Endothelial cell (in vitro differentiated cells): ENCODE data around the gene SAMD9. TPM values are rescaled to one million over a fixed set of nuclear protein-coding genes. Genes with fewer than 3 reads are reported as not detected.

Experiments used
- DNase-seq: peaks from one replicate; pipeline ENCODE4 v3.0.0; 2021; ENCODE audit warnings: low spot score
- H3K27ac Mint-ChIP-seq: one replicate; pipeline ENCODE4 v1.8.0; 2021; ENCODE audit warnings: mixed read lengths, inconsistent platforms; ENCODE audit not compliant: unreplicated experiment
- H3K27me3 Mint-ChIP-seq: one replicate; pipeline ENCODE4 v1.8.0; 2021; ENCODE audit warnings: mild to moderate bottlenecking, moderate library complexity, mixed read lengths, inconsistent platforms; ENCODE audit not compliant: unreplicated experiment
- H3K36me3 Mint-ChIP-seq: one replicate; pipeline ENCODE4 v1.8.0; 2021; ENCODE audit warnings: mild to moderate bottlenecking, low read depth, mixed read lengths, inconsistent platforms; ENCODE audit not compliant: unreplicated experiment
- H3K4me1 Mint-ChIP-seq: one replicate; pipeline ENCODE4 v1.8.0; 2021; ENCODE audit warnings: mild to moderate bottlenecking, mixed read lengths, inconsistent platforms; ENCODE audit not compliant: unreplicated experiment
- H3K4me3 Mint-ChIP-seq: one replicate; pipeline ENCODE4 v1.8.0; 2021; ENCODE audit warnings: mild to moderate bottlenecking, mixed read lengths, inconsistent platforms; ENCODE audit not compliant: unreplicated experiment
- H3K9me3 Mint-ChIP-seq: one replicate; pipeline ENCODE4 v1.8.0; 2021; ENCODE audit warnings: mixed read lengths, inconsistent platforms; ENCODE audit not compliant: unreplicated experiment
- CTCF ChIP-seq: fragments of 200-600 bp; sonication (generic); IDR thresholded peaks from one replicate; pipeline ENCODE4 v1.5.0; 2021; ENCODE audit warnings: antibody characterized with exemption; ENCODE audit not compliant: unreplicated experiment
- total RNA-seq: library from RNA; stranded (reverse); fragmentation: NEBNext Ultra II Directional; extraction: Animal tissue kit (Norgen Biotek cat#: 25700); gene quantifications from one replicate; pipeline ENCODE4 v1.2.1, GENCODE V29; 2021; ENCODE audit not compliant: unreplicated experiment

SAMD9 gene
- total RNA-seq, 1 donor from 2014 or later: 0.56 TPM

- no peaks in the 10 kb centered on the region for H3K9me3 Mint-ChIP-seq
- no peak overlapping the region for H3K27ac Mint-ChIP-seq
- H3K36me3 Mint-ChIP-seq: no peaks in the 10 kb centered on the region
- no peak for TF ChIP-seq CTCF
- no peak overlapping the region for H3K4me3 Mint-ChIP-seq
- no peaks in the 10 kb centered on the region for H3K4me1 Mint-ChIP-seq
- peaks cover 2% of the 10 kb centered on the region for H3K27me3 Mint-ChIP-seq
- DNase-seq: no peak
Measured at GRCh38 chr7:93159490-93159889, 41.7 kb upstream of the SAMD9 start.

GRCh38 chr7:93156884-93157283 lies 39.1 kb upstream of the SAMD9 start:
- no peak overlapping the region for H3K27ac Mint-ChIP-seq

GRCh38 chr7:93150200-93150835 lies 32.5 kb upstream of the SAMD9 start:
- no peak for TF ChIP-seq CTCF
- Mint-ChIP-seq H3K36me3 (no peaks in the 10 kb centered on the region), H3K27ac (no peak overlapping the region), H3K4me1 (peaks cover 9% of the 10 kb centered on the region), H3K4me3 (no peak overlapping the region), H3K9me3 (no peaks in the 10 kb centered on the region), H3K27me3 (no peaks in the 10 kb centered on the region)
- no peak for DNase-seq

More at GRCh38 chr7:93156884-93157283, 39.1 kb upstream of the SAMD9 start:
- Mint-ChIP-seq H3K36me3 (no peaks in the 10 kb centered on the region), H3K4me3 (no peak overlapping the region), H3K9me3 (no peaks in the 10 kb centered on the region), H3K4me1 (no peaks in the 10 kb centered on the region), H3K27me3 (no peaks in the 10 kb centered on the region)
- DNase-seq: no peak
- no peak for TF ChIP-seq CTCF

- Mint-ChIP-seq H3K27ac (no peak overlapping the region), H3K4me1 (peaks cover 9% of the 10 kb centered on the region), H3K27me3 (no peaks in the 10 kb centered on the region), H3K9me3 (no peaks in the 10 kb centered on the region), H3K36me3 (no peaks in the 10 kb centered on the region), H3K4me3 (no peak overlapping the region)
- DNase-seq: no peak
- no peak for TF ChIP-seq CTCF
Measured at GRCh38 chr7:93148727-93149126, 30.9 kb upstream of the SAMD9 start.

- H3K9me3 Mint-ChIP-seq: no peaks in the 10 kb centered on the region
- H3K27me3 Mint-ChIP-seq: no peaks in the 10 kb centered on the region
- no peak within 1 kb of the TSS for H3K27ac Mint-ChIP-seq
- DNase-seq: no peak
- no peak within 1 kb of the TSS for H3K4me3 Mint-ChIP-seq
- no peak for TF ChIP-seq CTCF
- H3K36me3 Mint-ChIP-seq: no peaks in the 10 kb centered on the region
- H3K4me1 Mint-ChIP-seq: peaks cover 9% of the 10 kb centered on the region
Measured at GRCh38 chr7:93148144-93148543, 30.4 kb upstream of the SAMD9 start, which contains the start of gene SAMD9L. SAMD9L (minus strand) TSS chr7:93148385; CDS start chr7:93135971, 12,414 bp downstream.
